ENCODE data around the gene PTPRT. TPM values are rescaled to one million over a fixed set of nuclear protein-coding genes. Genes with fewer than 3 reads are reported as not detected.

Gene PTPRT
- polyA plus RNA-seq, 1 of the 3 experiments (the other 2 are of a cell fraction) = not detected

DNA sequence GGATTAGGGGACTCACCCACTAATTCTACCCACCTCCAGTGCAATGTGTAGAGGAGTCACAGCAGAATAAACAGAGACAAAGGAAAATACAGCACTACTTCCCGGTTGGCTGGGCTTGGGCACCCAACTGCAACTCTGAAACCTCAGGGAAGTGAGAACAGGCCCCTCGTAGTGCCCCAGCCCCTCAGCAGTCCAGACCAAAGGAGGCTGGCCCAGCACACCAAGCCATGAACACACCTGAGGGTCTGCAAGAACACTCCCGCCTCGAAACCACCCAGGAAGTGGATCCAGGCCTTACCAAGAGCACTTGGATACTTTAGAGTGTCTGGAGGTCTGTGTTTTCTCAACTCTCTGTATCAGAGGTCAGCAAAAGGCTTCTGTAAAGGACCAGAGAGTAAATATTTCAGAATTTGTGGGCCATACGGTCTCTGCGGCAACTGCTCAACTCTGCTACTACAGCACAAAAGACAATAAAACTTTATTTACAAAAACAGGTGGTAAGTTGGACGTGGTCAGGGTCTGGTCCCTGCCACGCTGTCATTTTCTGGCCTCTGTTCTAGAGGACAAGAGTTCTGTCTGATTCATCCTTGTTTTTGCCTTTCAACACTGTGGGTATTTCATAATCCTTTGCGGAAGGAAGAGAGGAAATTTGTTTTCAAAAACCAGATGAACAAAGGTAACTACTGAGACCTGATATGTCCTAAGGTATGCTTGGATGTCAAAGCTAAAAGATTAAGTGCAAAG is 154.6 kb downstream of the PTPRT start:
- ChIA-PET CTCF (no interaction called here), POLR2A (no interaction called here)
- WGBS (ENCODE audit: low lambda C conversion rate) = 30% methylated on average over 8 of the region's 9 CpGs
- no peaks in the 10 kb centered on the region for H3K27me3 ChIP-seq (ENCODE audit: insufficient read depth)
- H2AFZ ChIP-seq (ENCODE audit: low read depth) = no peak overlapping the region
- H3K4me2 ChIP-seq = no peak overlapping the region
- no peaks in the 10 kb centered on the region for H3K79me2 ChIP-seq (ENCODE audit: insufficient read depth)
- no peak overlapping the region for H3K27ac ChIP-seq (ENCODE audit: low read depth in 2 of 2, low read length in 1 of 2)
- DNase-seq = no peak
- no peaks in the 10 kb centered on the region for H3K9me2 ChIP-seq
- H3K4me1 ChIP-seq (ENCODE audit: control insufficient read depth in 1 of 2, insufficient read depth in 2 of 2, low read depth in 1 of 2, low read length in 1 of 2) = no peaks in the 10 kb centered on the region
- TF ChIP-seq RXRA (IDR thresholded peaks at IDR 0.05; ENCODE audit: borderline replicate concordance, low read depth) = no peak
- TF ChIP-seq, protein P1, sequence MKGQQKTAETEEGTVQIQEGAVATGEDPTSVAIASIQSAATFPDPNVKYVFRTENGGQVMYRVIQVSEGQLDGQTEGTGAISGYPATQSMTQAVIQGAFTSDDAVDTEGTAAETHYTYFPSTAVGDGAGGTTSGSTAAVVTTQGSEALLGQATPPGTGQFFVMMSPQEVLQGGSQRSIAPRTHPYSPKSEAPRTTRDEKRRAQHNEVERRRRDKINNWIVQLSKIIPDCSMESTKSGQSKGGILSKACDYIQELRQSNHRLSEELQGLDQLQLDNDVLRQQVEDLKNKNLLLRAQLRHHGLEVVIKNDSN (IDR thresholded peaks at IDR 0.05; ENCODE audit: borderline replicate concordance, low read depth) = no peak
- TF ChIP-seq FOXJ3 (CRISPR knock-in tag; IDR thresholded peaks at IDR 0.05) = no peak
- TF ChIP-seq SIN3A (IDR thresholded peaks at IDR 0.05; ENCODE audit: borderline replicate concordance, low read depth, low read length) = no peak
- no peak for TF ChIP-seq CHD2 (IDR thresholded peaks at IDR 0.05; ENCODE audit: low read length, partially characterized antibody)
- no peak for TF ChIP-seq SMC3 (IDR thresholded peaks at IDR 0.05; ENCODE audit: low read depth, low read length)
- no peak for TF ChIP-seq RAD21 (IDR thresholded peaks at IDR 0.05; ENCODE audit: low read length)
- TF ChIP-seq EP300 (IDR thresholded peaks at IDR 0.05; ENCODE audit: borderline replicate concordance in 1 of 2, low read depth in 1 of 2, low read length in 1 of 2) = no peak
- TF ChIP-seq MXI1 (IDR thresholded peaks at IDR 0.05; ENCODE audit: low read depth, low read length) = no peak
- TF ChIP-seq NRF1 (IDR thresholded peaks at IDR 0.05; ENCODE audit: low read depth, low read length) = no peak
- no peak for TF ChIP-seq TCF12 (IDR thresholded peaks at IDR 0.05)
- no peak for TF ChIP-seq JUND (IDR thresholded peaks at IDR 0.05)
- no peaks in the 10 kb centered on the region for H3K36me3 ChIP-seq (replicated peaks in 1 of 2; ENCODE audit: control insufficient read depth in 1 of 2, insufficient read depth in 2 of 2, low read length in 1 of 2)
- no peak overlapping the region for H3K9ac ChIP-seq
- H3K4me3 ChIP-seq (ENCODE audit: low read depth in 2 of 2, low read length in 1 of 2) = no peak overlapping the region
- no peaks in the 10 kb centered on the region for H3K9me3 ChIP-seq
- H4K20me1 ChIP-seq (ENCODE audit: insufficient read depth) = no peaks in the 10 kb centered on the region
- no peaks in the 10 kb centered on the region for H3F3A ChIP-seq (replicated peaks; ENCODE audit: insufficient read depth)

DNA sequence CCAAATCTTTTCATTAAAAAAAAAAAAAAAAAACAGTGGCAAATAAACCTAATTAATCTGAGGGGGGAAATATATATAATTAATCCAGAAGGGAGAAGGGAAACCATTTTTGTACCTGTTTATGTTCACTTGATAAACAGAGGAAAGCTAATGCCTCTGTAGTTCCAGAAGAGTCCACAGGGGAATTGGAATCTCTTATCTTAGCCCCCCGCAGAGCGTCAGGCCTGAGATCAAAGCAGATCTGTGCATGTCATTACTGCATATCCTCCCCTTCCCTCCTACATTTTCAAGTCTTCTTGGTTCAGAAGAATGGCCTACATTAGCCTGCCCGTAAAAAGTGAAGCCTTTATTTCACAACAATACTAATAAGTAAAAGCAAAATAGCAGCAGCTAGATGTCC is 157.2 kb downstream of the PTPRT start:
- H3K4me1 ChIP-seq (ENCODE audit: control insufficient read depth in 1 of 2, insufficient read depth in 2 of 2, low read depth in 1 of 2, low read length in 1 of 2) = no peaks in the 10 kb centered on the region
- no peaks in the 10 kb centered on the region for H3K9me3 ChIP-seq
- POLR2A ChIA-PET = no interaction called here
- no peak overlapping the region for H3K4me2 ChIP-seq
- WGBS (ENCODE audit: low lambda C conversion rate) = 14% methylated on average over 3 of the region's 3 CpGs
- H3K36me3 ChIP-seq (replicated peaks in 1 of 2; ENCODE audit: control insufficient read depth in 1 of 2, insufficient read depth in 2 of 2, low read length in 1 of 2) = no peaks in the 10 kb centered on the region
- no peaks in the 10 kb centered on the region for H3F3A ChIP-seq (replicated peaks; ENCODE audit: insufficient read depth)
- DNase-seq = no peak
- no peak overlapping the region for H3K4me3 ChIP-seq (ENCODE audit: low read depth in 2 of 2, low read length in 1 of 2)
- H3K9me2 ChIP-seq = no peaks in the 10 kb centered on the region
- H3K79me2 ChIP-seq (ENCODE audit: insufficient read depth) = no peaks in the 10 kb centered on the region
- CTCF ChIA-PET = interaction anchor here (0.6 kb wide), 1 partner anchor 478 kb away, joined by 3 read pairs; no protein-coding TSS in a partner anchor
- H3K27ac ChIP-seq (ENCODE audit: low read depth in 2 of 2, low read length in 1 of 2) = no peak overlapping the region
- H2AFZ ChIP-seq (ENCODE audit: low read depth) = no peak overlapping the region
- no peaks in the 10 kb centered on the region for H4K20me1 ChIP-seq (ENCODE audit: insufficient read depth)
- TF ChIP-seq RCOR1 (IDR thresholded peaks at IDR 0.05; ENCODE audit: low read length) = no peak
- no peak for TF ChIP-seq SMC3 (IDR thresholded peaks at IDR 0.05; ENCODE audit: low read depth, low read length)
- no peak for TF ChIP-seq TCF12 (IDR thresholded peaks at IDR 0.05)
- no peak for TF ChIP-seq EP300 (IDR thresholded peaks at IDR 0.05; ENCODE audit: borderline replicate concordance in 1 of 2, low read depth in 1 of 2, low read length in 1 of 2)
- TF ChIP-seq NRF1 (IDR thresholded peaks at IDR 0.05; ENCODE audit: low read depth, low read length) = no peak
- TF ChIP-seq MXI1 (IDR thresholded peaks at IDR 0.05; ENCODE audit: low read depth, low read length) = no peak
- TF ChIP-seq, protein P2, sequence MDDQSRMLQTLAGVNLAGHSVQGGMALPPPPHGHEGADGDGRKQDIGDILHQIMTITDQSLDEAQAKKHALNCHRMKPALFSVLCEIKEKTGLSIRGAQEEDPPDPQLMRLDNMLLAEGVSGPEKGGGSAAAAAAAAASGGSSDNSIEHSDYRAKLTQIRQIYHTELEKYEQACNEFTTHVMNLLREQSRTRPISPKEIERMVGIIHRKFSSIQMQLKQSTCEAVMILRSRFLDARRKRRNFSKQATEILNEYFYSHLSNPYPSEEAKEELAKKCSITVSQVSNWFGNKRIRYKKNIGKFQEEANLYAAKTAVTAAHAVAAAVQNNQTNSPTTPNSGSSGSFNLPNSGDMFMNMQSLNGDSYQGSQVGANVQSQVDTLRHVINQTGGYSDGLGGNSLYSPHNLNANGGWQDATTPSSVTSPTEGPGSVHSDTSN (IDR thresholded peaks at IDR 0.05) = no peak
- TF ChIP-seq, protein P3, sequence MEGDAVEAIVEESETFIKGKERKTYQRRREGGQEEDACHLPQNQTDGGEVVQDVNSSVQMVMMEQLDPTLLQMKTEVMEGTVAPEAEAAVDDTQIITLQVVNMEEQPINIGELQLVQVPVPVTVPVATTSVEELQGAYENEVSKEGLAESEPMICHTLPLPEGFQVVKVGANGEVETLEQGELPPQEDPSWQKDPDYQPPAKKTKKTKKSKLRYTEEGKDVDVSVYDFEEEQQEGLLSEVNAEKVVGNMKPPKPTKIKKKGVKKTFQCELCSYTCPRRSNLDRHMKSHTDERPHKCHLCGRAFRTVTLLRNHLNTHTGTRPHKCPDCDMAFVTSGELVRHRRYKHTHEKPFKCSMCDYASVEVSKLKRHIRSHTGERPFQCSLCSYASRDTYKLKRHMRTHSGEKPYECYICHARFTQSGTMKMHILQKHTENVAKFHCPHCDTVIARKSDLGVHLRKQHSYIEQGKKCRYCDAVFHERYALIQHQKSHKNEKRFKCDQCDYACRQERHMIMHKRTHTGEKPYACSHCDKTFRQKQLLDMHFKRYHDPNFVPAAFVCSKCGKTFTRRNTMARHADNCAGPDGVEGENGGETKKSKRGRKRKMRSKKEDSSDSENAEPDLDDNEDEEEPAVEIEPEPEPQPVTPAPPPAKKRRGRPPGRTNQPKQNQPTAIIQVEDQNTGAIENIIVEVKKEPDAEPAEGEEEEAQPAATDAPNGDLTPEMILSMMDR (IDR thresholded peaks at IDR 0.05) = no peak
- TF ChIP-seq YY1 (IDR thresholded peaks at IDR 0.05; ENCODE audit: low read depth) = no peak
- no peak for TF ChIP-seq ELF1 (IDR thresholded peaks at IDR 0.05)
- TF ChIP-seq GATA2 (CRISPR knock-in tag; IDR thresholded peaks at IDR 0.05) = no peak
- no peak for TF ChIP-seq NFIC (IDR thresholded peaks at IDR 0.05; ENCODE audit: borderline replicate concordance)
- TF ChIP-seq, protein P4, sequence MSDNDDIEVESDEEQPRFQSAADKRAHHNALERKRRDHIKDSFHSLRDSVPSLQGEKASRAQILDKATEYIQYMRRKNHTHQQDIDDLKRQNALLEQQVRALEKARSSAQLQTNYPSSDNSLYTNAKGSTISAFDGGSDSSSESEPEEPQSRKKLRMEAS (IDR thresholded peaks at IDR 0.05; ENCODE audit: low read depth) = no peak
- TF ChIP-seq RXRA (IDR thresholded peaks at IDR 0.05; ENCODE audit: borderline replicate concordance, low read depth) = no peak
- TF ChIP-seq, protein P5, sequence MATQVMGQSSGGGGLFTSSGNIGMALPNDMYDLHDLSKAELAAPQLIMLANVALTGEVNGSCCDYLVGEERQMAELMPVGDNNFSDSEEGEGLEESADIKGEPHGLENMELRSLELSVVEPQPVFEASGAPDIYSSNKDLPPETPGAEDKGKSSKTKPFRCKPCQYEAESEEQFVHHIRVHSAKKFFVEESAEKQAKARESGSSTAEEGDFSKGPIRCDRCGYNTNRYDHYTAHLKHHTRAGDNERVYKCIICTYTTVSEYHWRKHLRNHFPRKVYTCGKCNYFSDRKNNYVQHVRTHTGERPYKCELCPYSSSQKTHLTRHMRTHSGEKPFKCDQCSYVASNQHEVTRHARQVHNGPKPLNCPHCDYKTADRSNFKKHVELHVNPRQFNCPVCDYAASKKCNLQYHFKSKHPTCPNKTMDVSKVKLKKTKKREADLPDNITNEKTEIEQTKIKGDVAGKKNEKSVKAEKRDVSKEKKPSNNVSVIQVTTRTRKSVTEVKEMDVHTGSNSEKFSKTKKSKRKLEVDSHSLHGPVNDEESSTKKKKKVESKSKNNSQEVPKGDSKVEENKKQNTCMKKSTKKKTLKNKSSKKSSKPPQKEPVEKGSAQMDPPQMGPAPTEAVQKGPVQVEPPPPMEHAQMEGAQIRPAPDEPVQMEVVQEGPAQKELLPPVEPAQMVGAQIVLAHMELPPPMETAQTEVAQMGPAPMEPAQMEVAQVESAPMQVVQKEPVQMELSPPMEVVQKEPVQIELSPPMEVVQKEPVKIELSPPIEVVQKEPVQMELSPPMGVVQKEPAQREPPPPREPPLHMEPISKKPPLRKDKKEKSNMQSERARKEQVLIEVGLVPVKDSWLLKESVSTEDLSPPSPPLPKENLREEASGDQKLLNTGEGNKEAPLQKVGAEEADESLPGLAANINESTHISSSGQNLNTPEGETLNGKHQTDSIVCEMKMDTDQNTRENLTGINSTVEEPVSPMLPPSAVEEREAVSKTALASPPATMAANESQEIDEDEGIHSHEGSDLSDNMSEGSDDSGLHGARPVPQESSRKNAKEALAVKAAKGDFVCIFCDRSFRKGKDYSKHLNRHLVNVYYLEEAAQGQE (IDR thresholded peaks at IDR 0.05; ENCODE audit: low read depth, low read length) = no peak
- H3K9ac ChIP-seq = no peak overlapping the region
- no peaks in the 10 kb centered on the region for H3K27me3 ChIP-seq (ENCODE audit: insufficient read depth)

All from SK-N-SH (cell line).